Hepatocyte (in vitro differentiated cells): ENCODE measurements around the gene DLG2.

Experiments used
- CTCF ChIP-seq: fragments of 200-600 bp; sonication (generic); IDR thresholded peaks from 2 replicates; pipeline ENCODE4 v1.5.1; 2016; ENCODE audit warnings: antibody characterized with exemption, mild to moderate bottlenecking; ENCODE audit not compliant: poor library complexity
- EZH2 ChIP-seq: fragments of 200-600 bp; sonication (generic); IDR thresholded peaks from 2 replicates; pipeline ENCODE4 v1.6.1; 2016; ENCODE audit warnings: antibody characterized with exemption, mild to moderate bottlenecking, borderline replicate concordance
- EZH2phosphoT487 ChIP-seq: fragments of 200-600 bp; sonication (generic); IDR thresholded peaks from one replicate; pipeline ENCODE4 v1.6.1; 2018; ENCODE audit warnings: antibody characterized with exemption, mild to moderate bottlenecking, low read depth, moderate library complexity; ENCODE audit not compliant: unreplicated experiment, severe bottlenecking

DNA sequence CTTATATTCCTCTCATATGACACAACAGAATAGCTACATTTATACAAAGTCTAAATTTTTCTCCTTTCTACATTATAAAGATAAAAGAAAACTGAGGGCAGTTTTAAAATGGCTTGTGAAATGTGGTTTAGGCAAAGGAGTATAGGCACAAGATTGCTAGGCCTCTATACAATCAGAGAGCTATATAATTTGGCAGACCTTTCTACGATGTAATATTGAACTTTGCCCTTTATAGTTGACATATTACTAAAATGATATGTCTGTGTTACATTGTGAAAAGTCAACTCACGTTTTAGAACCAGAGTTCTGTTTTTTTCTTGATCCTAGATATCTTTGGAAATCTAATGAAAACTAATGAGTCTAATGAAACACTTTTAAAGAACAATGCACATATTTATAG is 430.2 kb downstream of the DLG2 start:
- no peak for TF ChIP-seq EZH2phosphoT487
- TF ChIP-seq EZH2, result no peak
- no peak for TF ChIP-seq CTCF
